Measurements from ENCODE around the gene TUFM.

Gene TUFM

DNA sequence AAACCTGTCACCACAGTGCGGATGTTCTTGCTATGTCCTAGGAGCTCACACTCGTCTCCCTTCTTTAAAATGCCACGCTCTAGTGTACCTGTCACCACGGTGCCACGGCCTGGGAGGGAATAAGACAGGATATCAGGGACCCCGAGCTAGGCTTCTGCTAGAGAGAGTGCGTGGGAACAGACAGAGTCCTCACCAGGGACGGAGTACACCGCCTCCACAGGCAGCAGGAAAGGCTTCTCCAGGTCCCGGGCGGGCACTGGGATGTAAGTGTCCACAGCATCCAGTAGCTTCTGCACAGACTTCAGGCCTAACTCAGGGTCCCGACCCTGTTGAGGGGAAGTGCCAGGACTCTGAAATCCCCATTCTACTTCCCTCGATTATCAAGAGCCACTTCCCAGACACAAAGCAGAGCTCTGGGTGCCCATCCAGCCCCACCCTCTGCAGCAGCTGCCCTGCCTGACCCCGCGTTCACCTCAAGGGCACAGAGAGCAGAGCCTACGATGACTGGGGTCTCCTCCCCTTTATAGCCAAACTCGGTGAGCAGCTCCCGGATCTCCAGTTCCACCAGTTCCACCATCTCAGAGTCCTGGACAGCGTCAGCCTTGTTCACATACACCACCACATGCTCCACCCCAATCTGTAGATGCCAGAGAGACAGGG, 1.8 kb downstream of the TUFM start:
- TF ChIP-seq, protein P1, sequence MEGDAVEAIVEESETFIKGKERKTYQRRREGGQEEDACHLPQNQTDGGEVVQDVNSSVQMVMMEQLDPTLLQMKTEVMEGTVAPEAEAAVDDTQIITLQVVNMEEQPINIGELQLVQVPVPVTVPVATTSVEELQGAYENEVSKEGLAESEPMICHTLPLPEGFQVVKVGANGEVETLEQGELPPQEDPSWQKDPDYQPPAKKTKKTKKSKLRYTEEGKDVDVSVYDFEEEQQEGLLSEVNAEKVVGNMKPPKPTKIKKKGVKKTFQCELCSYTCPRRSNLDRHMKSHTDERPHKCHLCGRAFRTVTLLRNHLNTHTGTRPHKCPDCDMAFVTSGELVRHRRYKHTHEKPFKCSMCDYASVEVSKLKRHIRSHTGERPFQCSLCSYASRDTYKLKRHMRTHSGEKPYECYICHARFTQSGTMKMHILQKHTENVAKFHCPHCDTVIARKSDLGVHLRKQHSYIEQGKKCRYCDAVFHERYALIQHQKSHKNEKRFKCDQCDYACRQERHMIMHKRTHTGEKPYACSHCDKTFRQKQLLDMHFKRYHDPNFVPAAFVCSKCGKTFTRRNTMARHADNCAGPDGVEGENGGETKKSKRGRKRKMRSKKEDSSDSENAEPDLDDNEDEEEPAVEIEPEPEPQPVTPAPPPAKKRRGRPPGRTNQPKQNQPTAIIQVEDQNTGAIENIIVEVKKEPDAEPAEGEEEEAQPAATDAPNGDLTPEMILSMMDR (IDR thresholded peaks at IDR 0.05; ENCODE audit: low read depth, low read length), result no peak
- no peak overlapping the region for H3K4me3 ChIP-seq (ENCODE audit: low read depth, low read length)

DNA sequence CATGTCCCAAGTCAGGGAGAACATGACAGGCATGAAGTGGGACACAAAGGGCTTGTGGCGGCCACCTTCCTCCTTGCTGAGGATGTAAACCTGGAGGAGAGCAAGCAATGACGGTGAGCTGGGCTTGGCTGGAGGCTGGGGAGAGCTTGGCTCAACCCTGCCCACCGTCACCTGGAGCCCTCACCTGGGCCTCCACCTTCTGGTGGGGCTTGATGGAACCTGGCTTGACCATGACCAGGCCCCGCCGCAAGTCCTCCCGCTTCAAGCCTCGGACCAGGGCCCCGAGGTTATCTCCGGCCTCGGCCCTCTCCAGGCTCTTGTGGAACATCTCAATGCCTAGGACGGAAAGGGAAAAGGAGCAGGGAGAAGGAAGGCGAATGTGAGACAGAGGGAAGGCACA, 2.4 kb downstream of the TUFM start:
- TF ChIP-seq, protein P1 (IDR thresholded peaks at IDR 0.05; ENCODE audit: low read depth, low read length), result no peak
- H3K4me3 ChIP-seq (ENCODE audit: low read depth, low read length), result no peak overlapping the region

DNA sequence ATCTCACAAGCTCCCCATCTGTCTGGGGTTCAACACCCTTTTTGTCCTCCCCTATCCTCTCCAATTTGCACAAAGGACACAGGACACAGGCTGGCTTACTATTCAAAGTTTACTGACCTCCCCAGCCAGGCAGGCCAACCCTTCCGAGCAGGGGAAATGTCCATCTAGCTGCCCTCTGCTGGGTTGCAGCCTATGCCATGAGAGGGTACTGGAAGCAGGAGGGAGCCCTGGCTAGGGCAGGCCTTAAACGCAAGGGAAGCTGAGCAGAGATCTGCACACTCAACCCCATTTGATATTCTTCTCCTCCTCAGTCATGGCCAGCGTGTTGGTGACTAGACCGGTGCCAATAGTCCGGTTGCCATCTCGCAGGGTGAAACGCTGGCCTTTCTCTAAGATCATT, 3.5 kb downstream of the TUFM start:
- no peak overlapping the region for H3K4me3 ChIP-seq (ENCODE audit: low read depth, low read length)
- TF ChIP-seq, protein P1 (IDR thresholded peaks at IDR 0.05; ENCODE audit: low read depth, low read length), result no peak

DNA sequence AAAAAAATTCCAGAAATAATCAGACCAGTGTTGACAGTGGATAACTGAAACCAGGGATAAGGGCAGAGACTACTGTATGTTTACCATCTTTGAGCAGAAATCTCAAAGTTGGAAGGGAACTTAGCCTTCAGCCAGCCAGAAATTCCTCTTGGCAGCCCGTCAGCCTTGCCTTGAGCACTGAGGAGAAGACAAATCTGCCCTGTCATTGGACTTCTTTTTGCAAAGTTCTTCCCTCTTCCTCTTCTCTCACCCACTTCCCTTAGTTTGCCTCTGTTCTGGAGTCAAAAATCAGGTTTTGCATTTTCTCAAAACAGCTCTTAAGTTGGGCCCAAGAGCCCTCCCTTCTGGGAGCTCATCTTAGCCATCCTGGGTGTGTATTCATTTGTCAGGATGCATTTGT, 6.2 kb downstream of the TUFM start:
- no peak overlapping the region for H3K4me3 ChIP-seq (ENCODE audit: low read depth, low read length)
- TF ChIP-seq, protein P1 (IDR thresholded peaks at IDR 0.05; ENCODE audit: low read depth, low read length), result no peak

DNA sequence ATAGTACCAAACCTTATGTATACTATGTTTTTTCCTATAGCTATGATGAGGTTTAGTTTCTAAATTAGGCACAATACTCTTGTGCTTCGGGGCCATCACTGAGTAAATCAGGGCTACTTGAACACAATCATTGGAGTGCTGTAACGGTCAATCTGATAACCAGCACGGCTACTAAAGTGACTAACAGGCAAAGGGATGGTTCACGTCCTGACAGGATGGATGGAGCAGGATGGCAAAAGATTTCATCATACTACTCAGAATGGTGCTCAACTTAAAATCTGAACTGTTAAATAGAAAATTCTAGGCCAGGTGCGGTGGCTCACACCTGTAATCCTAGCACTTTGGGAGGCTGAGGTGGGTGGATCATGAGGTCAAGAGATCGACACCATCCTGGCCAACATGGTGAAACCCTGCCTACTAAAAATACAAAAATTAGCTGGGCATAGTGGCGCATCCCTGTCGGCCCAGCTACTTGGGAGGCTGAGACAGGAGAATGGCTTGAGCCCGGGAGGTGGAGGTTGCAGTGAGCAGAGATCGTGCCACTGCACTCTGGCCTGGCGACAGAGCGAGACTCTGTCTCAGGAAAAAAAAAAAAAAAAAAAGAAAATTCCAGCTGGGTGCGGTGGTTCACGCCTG, 7.0 kb downstream of the TUFM start:
- TF ChIP-seq, protein P1 (IDR thresholded peaks at IDR 0.05; ENCODE audit: low read depth, low read length), result no peak
- H3K4me3 ChIP-seq (ENCODE audit: low read depth, low read length), result no peak overlapping the region

DNA sequence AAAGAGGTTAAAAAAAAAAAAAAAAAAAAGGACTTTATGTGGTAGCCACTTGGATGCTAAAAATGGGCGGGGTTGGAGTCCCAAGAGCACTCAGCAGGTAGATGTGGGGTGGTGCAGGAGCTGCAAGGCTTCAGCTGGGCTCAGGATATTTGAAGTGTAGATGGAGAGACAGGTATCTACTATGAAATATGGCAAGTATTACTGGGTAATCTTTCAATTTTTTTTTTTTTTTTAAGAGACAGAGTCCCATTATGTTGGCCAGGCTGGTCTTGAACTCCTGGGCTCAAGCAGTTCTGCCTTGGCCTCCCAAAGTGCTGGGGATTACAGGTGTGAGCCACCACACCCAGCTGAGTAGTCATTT, 7.6 kb downstream of the TUFM start:
- TF ChIP-seq, protein P1 (IDR thresholded peaks at IDR 0.05; ENCODE audit: low read depth, low read length), result no peak
- no peak overlapping the region for H3K4me3 ChIP-seq (ENCODE audit: low read depth, low read length)

DNA sequence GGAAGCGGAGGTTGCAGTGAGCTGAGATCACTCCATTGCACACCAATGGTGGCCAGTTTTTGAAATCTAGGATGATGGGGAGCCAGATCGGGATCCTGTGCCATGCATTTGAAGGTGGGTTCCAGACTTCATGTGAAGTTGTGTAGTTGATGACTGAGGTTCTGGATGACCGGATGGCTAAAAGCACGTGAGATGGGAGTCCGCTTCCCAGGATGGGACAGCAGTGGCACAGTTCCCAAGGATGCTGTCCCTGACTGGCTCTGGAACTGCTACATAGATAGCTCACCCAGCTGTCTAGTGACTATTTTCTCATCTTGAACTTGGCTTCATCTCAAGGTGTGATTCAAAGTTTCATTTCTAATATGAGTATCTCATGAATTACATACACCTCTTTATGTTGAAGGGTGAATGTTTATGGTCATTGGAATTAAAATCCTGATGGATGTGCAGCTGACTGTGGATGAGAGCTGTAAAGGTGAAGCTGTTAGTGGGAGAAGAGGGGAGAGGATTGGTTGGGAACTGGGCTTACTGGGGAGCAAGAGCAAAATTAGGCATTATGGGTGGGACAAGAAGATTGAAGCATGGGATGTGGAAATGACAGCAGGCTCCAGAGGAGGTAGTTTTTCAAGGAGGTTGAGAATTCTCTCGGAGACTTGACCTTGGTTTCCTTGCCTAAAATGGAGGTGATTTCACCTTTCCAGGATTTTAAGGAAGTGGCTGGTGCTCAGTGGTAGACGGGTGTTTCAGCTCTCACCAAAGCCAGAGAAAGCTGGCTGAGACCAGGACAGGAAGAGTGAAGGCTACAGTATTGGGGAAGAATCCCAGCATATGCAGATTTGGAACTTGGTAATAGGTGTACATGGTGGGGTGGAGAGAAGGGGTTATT, 8.2 kb downstream of the TUFM start:
- TF ChIP-seq, protein P1 (IDR thresholded peaks at IDR 0.05; ENCODE audit: low read depth, low read length), result no peak
- H3K4me3 ChIP-seq (ENCODE audit: low read depth, low read length), result no peak overlapping the region
